Tibial nerve (tissue), 4 donors: ENCODE results near the gene TNFRSF12A.

Source experiments
- CTCF ChIP-seq, 5 experiments: fragments of 200-600 bp in 3 of 5; fragments of 450-650 bp in 2 of 5; sonication (generic) in 3 of 5; IDR thresholded peaks; one replicate each; pipeline ENCODE4 v1.5.1; 2016 to 2019; ENCODE audit warnings: antibody characterized with exemption in 5 of 5, mild to moderate bottlenecking in 3 of 5, moderate library complexity in 2 of 5
- EP300 ChIP-seq, 2 donors: sonication (generic); formaldehyde crosslinking; IDR thresholded peaks; one replicate each; pipeline ENCODE4 v1.6.1; 2017; ENCODE audit warnings: antibody characterized with exemption in 2 of 2, mild to moderate bottlenecking in 1 of 2
- POLR2A ChIP-seq, 2 donors: fragments of 450-650 bp; IDR thresholded peaks; one replicate each; pipeline ENCODE4 v1.6.1; 2017; ENCODE audit warnings: antibody characterized with exemption in 2 of 2, mild to moderate bottlenecking in 2 of 2, moderate library complexity in 2 of 2

- TF ChIP-seq CTCF (IDR thresholded peaks at IDR 0.05) = no peak
- TF ChIP-seq EP300 (IDR thresholded peaks at IDR 0.05) = no peak
- TF ChIP-seq POLR2A (IDR thresholded peaks at IDR 0.05) = no peak
Observed at GRCh38 chr16:3017344-3017743, 2.8 kb upstream of the TNFRSF12A start.
